ENCODE results near the gene TBX10.
A peak's percentile ranks its signal among the peaks of the same experiment; 100 is the strongest.

TBX10 gene

GRCh38 chr11:67642173-67643120 lies 2.9 kb upstream of the TBX10 start:
- no peak overlapping the region for H4K91ac ChIP-seq (ENCODE audit: low read depth, low read length, poor library complexity)
- WGBS, 2 donors (ENCODE audit: extremely low coverage in 2 of 2, insufficient read length in 2 of 2, insufficient replicate concordance in 1 of 2) = no CpG with 5 or more reads among the region's 15 CpGs
- H3K18ac ChIP-seq (ENCODE audit: low read length) = peak overlapping the region; percentile 50
- H3K23ac ChIP-seq (ENCODE audit: low read depth, low read length, poor library complexity) = peak overlapping the region; percentile 73
- H3K4me2 ChIP-seq (ENCODE audit: insufficient read depth, low read length, poor library complexity, severe bottlenecking) = no peak overlapping the region
- H3K4me3 ChIP-seq (ENCODE audit: low read length in 2 of 2) = no peak overlapping the region
- H3K27ac ChIP-seq (replicated peaks; ENCODE audit: low read length) = no peak overlapping the region
- no peak overlapping the region for H3K14ac ChIP-seq (ENCODE audit: low read length)
- H3K36me3 ChIP-seq (replicated peaks in 1 of 2; ENCODE audit: control insufficient read depth in 2 of 2, insufficient read depth in 2 of 2, low read length in 2 of 2) = no peaks in the 10 kb centered on the region
- H2AK5ac ChIP-seq (ENCODE audit: low read depth, low read length) = peak overlapping the region; percentile 83
- peaks cover 2% of the 10 kb centered on the region for H3K79me1 ChIP-seq (ENCODE audit: low read depth, low read length)
- H4K8ac ChIP-seq (ENCODE audit: low read depth, low read length) = no peak overlapping the region
- H3K9me3 ChIP-seq (replicated peaks in 1 of 2; ENCODE audit: control insufficient read depth in 2 of 2, insufficient read depth in 1 of 2, low read depth in 1 of 2, low read length in 2 of 2) = peaks cover 0 to 2% of the 10 kb centered on the region in 2 donors
- peak overlapping the region; percentile 73 for H2BK15ac ChIP-seq (ENCODE audit: low read length)
- H2BK5ac ChIP-seq (ENCODE audit: low read length) = no peak overlapping the region
- H2AFZ ChIP-seq (ENCODE audit: low read length) = no peak overlapping the region
- no peak overlapping the region for H3K4ac ChIP-seq (ENCODE audit: low read length)
- H2BK12ac ChIP-seq (ENCODE audit: low read length) = peak overlapping the region; percentile 69
- H3K9ac ChIP-seq (ENCODE audit: low read depth, low read length, poor library complexity) = no peak overlapping the region
- DNase-seq (ENCODE audit: low spot score) = no peak
- H3K4me1 ChIP-seq (ENCODE audit: control insufficient read depth in 2 of 2, insufficient read depth in 1 of 2, low read depth in 1 of 2, low read length in 2 of 2) = peaks cover 2 to 12% of the 10 kb centered on the region in 2 donors
- peaks cover 0 to 5% (median 2%) of the 10 kb centered on the region in 3 experiments for H3K27me3 ChIP-seq (ENCODE audit: control insufficient read depth in 3 of 3, insufficient read depth in 3 of 3, low read depth in 1 of 3, low read length in 3 of 3)
- no peak overlapping the region for H2BK120ac ChIP-seq (ENCODE audit: low read depth, low read length)

- H2BK5ac ChIP-seq (ENCODE audit: low read length) = peak overlapping the region; percentile 24
- no CpG with 5 or more reads among the region's 28 CpGs for whole genome bisulfite sequencing, 2 donors (ENCODE audit: extremely low coverage in 2 of 2, insufficient read length in 2 of 2, insufficient replicate concordance in 1 of 2)
- H3K27ac ChIP-seq (replicated peaks; ENCODE audit: low read length) = no peak overlapping the region
- H4K8ac ChIP-seq (ENCODE audit: low read depth, low read length) = no peak overlapping the region
- H3K79me1 ChIP-seq (ENCODE audit: low read depth, low read length) = peaks cover 2% of the 10 kb centered on the region
- H2BK12ac ChIP-seq (ENCODE audit: low read length) = peak overlapping the region; percentile 90
- H3K18ac ChIP-seq (ENCODE audit: low read length) = peak overlapping the region; percentile 50
- H3K4ac ChIP-seq (ENCODE audit: low read length) = peak overlapping the region; percentile 76
- no peaks in the 10 kb centered on the region for H3K36me3 ChIP-seq (replicated peaks in 1 of 2; ENCODE audit: control insufficient read depth in 2 of 2, insufficient read depth in 2 of 2, low read length in 2 of 2)
- peaks cover 2 to 12% of the 10 kb centered on the region in 2 donors for H3K4me1 ChIP-seq (ENCODE audit: control insufficient read depth in 2 of 2, insufficient read depth in 1 of 2, low read depth in 1 of 2, low read length in 2 of 2)
- H3K9ac ChIP-seq (ENCODE audit: low read depth, low read length, poor library complexity) = peak overlapping the region; percentile 67
- H3K4me3 ChIP-seq (ENCODE audit: low read length in 2 of 2) = peak overlapping the region in 1 of 2 donors; percentile 16
- H2BK120ac ChIP-seq (ENCODE audit: low read depth, low read length) = peak overlapping the region; percentile 61
- no peak overlapping the region for H3K4me2 ChIP-seq (ENCODE audit: insufficient read depth, low read length, poor library complexity, severe bottlenecking)
- H2BK15ac ChIP-seq (ENCODE audit: low read length) = peak overlapping the region; percentile 97
- peaks cover 0 to 5% (median 2%) of the 10 kb centered on the region in 3 experiments for H3K27me3 ChIP-seq (ENCODE audit: control insufficient read depth in 3 of 3, insufficient read depth in 3 of 3, low read depth in 1 of 3, low read length in 3 of 3)
- H3K9me3 ChIP-seq (replicated peaks in 1 of 2; ENCODE audit: control insufficient read depth in 2 of 2, insufficient read depth in 1 of 2, low read depth in 1 of 2, low read length in 2 of 2) = peaks cover 0 to 2% of the 10 kb centered on the region in 2 donors
- peak overlapping the region; percentile 92 for H2AK5ac ChIP-seq (ENCODE audit: low read depth, low read length)
- H2AFZ ChIP-seq (ENCODE audit: low read length) = no peak overlapping the region
- DNase-seq (ENCODE audit: low spot score) = no peak
- H3K14ac ChIP-seq (ENCODE audit: low read length) = peak overlapping the region; percentile 71
- H4K91ac ChIP-seq (ENCODE audit: low read depth, low read length, poor library complexity) = no peak overlapping the region
- H3K23ac ChIP-seq (ENCODE audit: low read depth, low read length, poor library complexity) = peak overlapping the region; percentile 89
Observed at GRCh38 chr11:67641338-67642172, 2.0 kb upstream of the TBX10 start.

DNA sequence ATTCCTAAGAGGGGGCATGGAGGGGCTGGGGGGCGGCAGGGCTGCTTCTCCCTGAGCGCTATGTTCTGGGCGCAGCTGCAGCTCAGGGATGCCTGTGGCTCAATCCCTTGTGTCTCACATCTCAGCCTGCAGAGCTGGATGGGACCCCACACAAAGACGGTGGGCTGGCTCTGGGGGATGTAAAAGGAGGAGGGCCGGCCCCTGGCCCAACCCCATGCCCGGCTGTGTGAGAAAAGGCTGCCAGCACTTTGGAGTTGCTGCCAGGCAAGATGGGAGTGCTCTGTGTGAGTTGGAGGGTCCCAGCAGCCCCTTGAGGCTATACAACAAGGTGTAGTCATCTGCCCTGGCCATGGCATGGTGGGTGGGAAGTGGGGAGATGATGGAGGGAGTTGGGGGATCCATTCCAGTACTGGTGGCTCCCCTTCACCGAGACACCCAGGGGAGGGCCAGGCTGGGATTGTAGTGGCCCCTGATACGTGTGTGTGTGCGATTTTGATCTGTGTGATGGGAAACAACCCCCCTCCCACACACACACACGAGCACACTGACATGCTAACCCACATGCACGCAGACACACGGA lies 1.3 kb upstream of the TBX10 start:
- Histone ChIP-seq H4K8ac (ENCODE audit: low read depth, low read length) (no peak overlapping the region), H2BK5ac (ENCODE audit: low read length) (peak overlapping the region; percentile 24), H4K91ac (ENCODE audit: low read depth, low read length, poor library complexity) (peak overlapping the region; percentile 3), H2AK5ac (ENCODE audit: low read depth, low read length) (peak overlapping the region; percentile 92), H3K36me3 (replicated peaks in 1 of 2; ENCODE audit: control insufficient read depth in 2 of 2, insufficient read depth in 2 of 2, low read length in 2 of 2) (no peaks in the 10 kb centered on the region), H2BK120ac (ENCODE audit: low read depth, low read length) (no peak overlapping the region), H3K9ac (ENCODE audit: low read depth, low read length, poor library complexity) (peak overlapping the region; percentile 67), H2BK12ac (ENCODE audit: low read length) (peak overlapping the region; percentile 90), H3K23ac (ENCODE audit: low read depth, low read length, poor library complexity) (peak overlapping the region; percentile 89), H2BK15ac (ENCODE audit: low read length) (peak overlapping the region; percentile 97), H3K18ac (ENCODE audit: low read length) (peak overlapping the region; percentile 48), H3K4ac (ENCODE audit: low read length) (peak overlapping the region; percentile 76), H3K79me1 (ENCODE audit: low read depth, low read length) (peaks cover 2% of the 10 kb centered on the region), H2AFZ (ENCODE audit: low read length) (peak overlapping the region; percentile 71), H3K4me2 (ENCODE audit: insufficient read depth, low read length, poor library complexity, severe bottlenecking) (no peak overlapping the region), H3K27me3 (ENCODE audit: control insufficient read depth in 3 of 3, insufficient read depth in 3 of 3, low read depth in 1 of 3, low read length in 3 of 3) (peaks cover 0 to 5% (median 2%) of the 10 kb centered on the region in 3 experiments), H3K9me3 (replicated peaks in 1 of 2; ENCODE audit: control insufficient read depth in 2 of 2, insufficient read depth in 1 of 2, low read depth in 1 of 2, low read length in 2 of 2) (peaks cover 0 to 2% of the 10 kb centered on the region in 2 donors), H3K14ac (ENCODE audit: low read length) (peak overlapping the region; percentile 47), H3K27ac (replicated peaks; ENCODE audit: low read length) (no peak overlapping the region), H3K4me3 (ENCODE audit: low read length in 2 of 2) (no peak overlapping the region), H3K4me1 (ENCODE audit: control insufficient read depth in 2 of 2, insufficient read depth in 1 of 2, low read depth in 1 of 2, low read length in 2 of 2) (peaks cover 2 to 12% of the 10 kb centered on the region in 2 donors)
- DNase-seq (ENCODE audit: low spot score) = no peak
- WGBS, 2 donors (ENCODE audit: extremely low coverage in 2 of 2, insufficient read length in 2 of 2, insufficient replicate concordance in 1 of 2) = no CpG with 5 or more reads among the region's 12 CpGs

Measured in neuronal stem cell (in vitro differentiated cells).